H9 (cell line): ENCODE results near the gene TRIM44. TPM values are rescaled to one million over a fixed set of nuclear protein-coding genes. Genes with fewer than 3 reads are reported as not detected.

Source experiments
- DNase-seq: peaks from one replicate; pipeline ENCODE4 v3.0.0-alpha.2; 2017
- H2AFZ ChIP-seq: one replicate; pipeline ENCODE4 v1.6.1; 2013; ENCODE audit warnings: mild to moderate bottlenecking, low read length, control low read depth, moderate library complexity
- H2AK5ac ChIP-seq: 2 replicates; pipeline ENCODE4 v1.6.1; 2013; ENCODE audit warnings: low read length, control low read depth, mixed read lengths; ENCODE audit not compliant: insufficient read length
- H2BK120ac ChIP-seq: one replicate; pipeline ENCODE4 v1.6.1; 2013; ENCODE audit warnings: low read depth, mild to moderate bottlenecking, low read length, control low read depth, inconsistent platforms; ENCODE audit not compliant: poor library complexity, severe bottlenecking
- H2BK12ac ChIP-seq: 2 replicates; pipeline ENCODE4 v1.6.1; 2013; ENCODE audit warnings: low read length, control low read depth, mixed read lengths, low read depth; ENCODE audit not compliant: insufficient read length
- H2BK15ac ChIP-seq: 2 replicates; pipeline ENCODE4 v1.6.1; 2013; ENCODE audit warnings: low read depth, low read length, control low read depth
- H2BK20ac ChIP-seq: one replicate; pipeline ENCODE4 v1.6.1; 2013; ENCODE audit warnings: low read depth, mild to moderate bottlenecking, low read length, control low read depth, inconsistent platforms; ENCODE audit not compliant: poor library complexity, severe bottlenecking
- H2BK5ac ChIP-seq: 2 replicates; pipeline ENCODE4 v1.6.1; 2013; ENCODE audit warnings: low read length, control low read depth, mixed read lengths; ENCODE audit not compliant: insufficient read length
- H3K14ac ChIP-seq: 2 replicates; pipeline ENCODE4 v1.6.1; 2013; ENCODE audit warnings: low read length, control low read depth; ENCODE audit not compliant: insufficient read depth
- H3K18ac ChIP-seq: 2 replicates; pipeline ENCODE4 v1.6.1; 2013; ENCODE audit warnings: low read depth, mild to moderate bottlenecking, mixed read lengths, low read length, control low read depth; ENCODE audit not compliant: insufficient read length
- H3K23ac ChIP-seq: 2 replicates; pipeline ENCODE4 v1.6.1; 2013; ENCODE audit warnings: low read length, control low read depth, mixed read lengths, low read depth; ENCODE audit not compliant: insufficient read length
- H3K23me2 ChIP-seq: 2 replicates; pipeline ENCODE4 v1.6.1; 2013; ENCODE audit warnings: low read depth, mild to moderate bottlenecking, mixed read lengths, low read length, control low read depth; ENCODE audit not compliant: insufficient read length, poor library complexity, severe bottlenecking
- H3K27ac ChIP-seq: 2 replicates; pipeline ENCODE4 v1.5.1; 2013; ENCODE audit warnings: low read length, control low read depth, mixed read lengths, low read depth; ENCODE audit not compliant: insufficient read length
- H3K27me3 ChIP-seq: 2 replicates; pipeline ENCODE4 v1.6.1; 2013; ENCODE audit warnings: low read length, control low read depth, inconsistent platforms; ENCODE audit not compliant: insufficient read depth
- H3K4ac ChIP-seq: 2 replicates; pipeline ENCODE4 v1.6.1; 2013; ENCODE audit warnings: low read depth, mild to moderate bottlenecking, control low read depth, inconsistent platforms, low read length, moderate library complexity
- H3K4me1 ChIP-seq: 2 replicates; pipeline ENCODE4 v1.6.1; 2013; ENCODE audit warnings: low read length, control low read depth, inconsistent platforms; ENCODE audit not compliant: insufficient read depth
- H3K4me2 ChIP-seq: 2 replicates; pipeline ENCODE4 v1.6.1; 2013; ENCODE audit warnings: low read length, control low read depth, mixed read lengths; ENCODE audit not compliant: insufficient read length, insufficient read depth
- H3K56ac ChIP-seq: 2 replicates; pipeline ENCODE4 v1.6.1; 2013; ENCODE audit warnings: low read depth, mild to moderate bottlenecking, mixed read lengths, low read length, control low read depth; ENCODE audit not compliant: insufficient read length
- H3K79me1 ChIP-seq: 2 replicates; pipeline ENCODE4 v1.6.1; 2013; ENCODE audit warnings: low read depth, mild to moderate bottlenecking, moderate library complexity, low read length, control low read depth, inconsistent platforms; ENCODE audit not compliant: insufficient read depth, poor library complexity, severe bottlenecking
- H3K79me2 ChIP-seq: 2 replicates; pipeline ENCODE4 v1.6.1; 2013; ENCODE audit warnings: low read length, control low read depth, inconsistent platforms; ENCODE audit not compliant: insufficient read depth
- H3K9ac ChIP-seq: 2 replicates; pipeline ENCODE4 v1.6.1; 2013; ENCODE audit warnings: low read length, control low read depth, mixed read lengths; ENCODE audit not compliant: insufficient read length; ENCODE audit errors: extremely low read depth
- H3K9me3 ChIP-seq: one replicate; pipeline ENCODE4 v1.6.1; 2013; ENCODE audit warnings: low read depth, low read length, inconsistent platforms; ENCODE audit not compliant: control insufficient read depth
- H3T11ph ChIP-seq: one replicate; pipeline ENCODE4 v1.6.1; 2013; ENCODE audit warnings: mild to moderate bottlenecking, low read length, control low read depth, inconsistent platforms
- H4K20me1 ChIP-seq: one replicate; pipeline ENCODE4 v1.6.1; 2013; ENCODE audit not compliant: control insufficient read depth, insufficient read length, insufficient read depth
- H4K5ac ChIP-seq: 2 replicates; pipeline ENCODE4 v1.6.1; 2013; ENCODE audit warnings: low read depth, mild to moderate bottlenecking, mixed read lengths, low read length, control low read depth; ENCODE audit not compliant: insufficient read length
- H4K8ac ChIP-seq: replicated peaks from 2 replicates; pipeline ENCODE4 v1.6.1; 2013; ENCODE audit warnings: low read length, control low read depth, mixed read lengths, low read depth; ENCODE audit not compliant: insufficient read length
- H4K91ac ChIP-seq: 2 replicates; pipeline ENCODE4 v1.6.1; 2013; ENCODE audit warnings: low read depth, mild to moderate bottlenecking, moderate library complexity, mixed read lengths, low read length, control low read depth; ENCODE audit not compliant: insufficient read length
- H3K27ac Mint-ChIP-seq, 3 experiments: 2 replicates in 2 of 3; 3 replicates in 1 of 3; pipeline ENCODE4 v1.8.0; 2020 to 2021; ENCODE audit warnings: mixed read lengths in 3 of 3, mild to moderate bottlenecking in 1 of 3, moderate library complexity in 1 of 3
- H3K27me3 Mint-ChIP-seq: 2 replicates; pipeline ENCODE4 v1.8.0; 2021; ENCODE audit warnings: low read depth, mild to moderate bottlenecking, moderate library complexity, mixed read lengths
- H3K36me3 Mint-ChIP-seq, 3 experiments: 2 replicates in 2 of 3; 3 replicates in 1 of 3; pipeline ENCODE4 v1.8.0; 2020 to 2021; ENCODE audit warnings: low read depth in 3 of 3, mixed read lengths in 3 of 3; ENCODE audit not compliant: insufficient read depth in 1 of 3
- H3K4me1 Mint-ChIP-seq, 2 experiments: 2 replicates each; pipeline ENCODE4 v1.8.0; 2020; ENCODE audit warnings: mixed read lengths in 2 of 2
- H3K4me3 Mint-ChIP-seq, 2 experiments: 2 replicates in 1 of 2; 3 replicates in 1 of 2; pipeline ENCODE4 v1.8.0; 2020 to 2021; ENCODE audit warnings: mild to moderate bottlenecking in 2 of 2, mixed read lengths in 2 of 2, moderate library complexity in 1 of 2
- H3K9me3 Mint-ChIP-seq, 2 experiments: 2 replicates in 1 of 2; 3 replicates in 1 of 2; pipeline ENCODE4 v1.8.0; 2020; ENCODE audit warnings: mild to moderate bottlenecking in 2 of 2, mixed read lengths in 2 of 2, moderate library complexity in 1 of 2
- WGBS: extraction: QIAGEN DNeasy Blood & Tissue Kit; methylation state at CpG from one replicate; pipeline ENCODE4 v1.1.7; 2013; ENCODE audit warnings: missing lambda C conversion rate, low lambda C conversion rate, mixed read lengths; ENCODE audit not compliant: insufficient read length; ENCODE audit errors: extremely low coverage; 5-methylcytosine and 5-hydroxymethylcytosine counted together
- total RNA-seq: library from RNA; stranded (reverse); gene quantifications from 2 replicates; pipeline ENCODE4 v1.2.1, GENCODE V29; 2021
- TF ChIP-seq, protein P1 (sequence below): fragments of 200-600 bp; sonication (generic); conservative IDR thresholded peaks from 3 replicates; pipeline ENCODE4 v1.8.0; 2021; ENCODE audit warnings: antibody characterized with exemption, mild to moderate bottlenecking

TRIM44 gene
- total RNA-seq, 1 experiment from 2014 or later, result 37.7 TPM

DNA sequence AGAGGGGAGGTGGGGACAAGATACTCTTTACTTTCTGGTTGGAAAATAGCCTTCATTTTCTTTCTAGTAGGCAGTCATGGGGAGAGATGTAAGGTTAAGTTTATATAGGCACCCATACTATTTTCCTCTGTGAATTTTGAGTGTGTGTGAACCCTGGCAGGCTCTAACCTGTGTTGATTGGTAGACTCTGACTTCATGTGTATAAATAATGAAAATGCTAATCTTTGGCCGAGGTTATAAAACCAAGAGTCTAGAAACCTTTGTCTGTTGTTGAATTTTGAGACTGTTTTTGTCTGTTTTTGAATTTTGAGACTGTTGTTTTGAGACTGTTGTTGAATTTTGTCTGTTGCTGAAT lies 14.0 kb downstream of the TRIM44 start:
- H2BK12ac ChIP-seq, result no peak overlapping the region
- H3K18ac ChIP-seq, result no peak overlapping the region
- no peak overlapping the region for H2BK15ac ChIP-seq
- H4K5ac ChIP-seq, result no peak overlapping the region
- H3K23me2 ChIP-seq, result no peaks in the 10 kb centered on the region
- Mint-ChIP-seq H3K36me3 (no peaks in the 10 kb centered on the region), H3K27me3 (no peaks in the 10 kb centered on the region), H3K4me1 (peaks cover 5 to 10% of the 10 kb centered on the region in 2 experiments), H3K4me3 (no peak overlapping the region), H3K27ac (no peak overlapping the region), H3K9me3 (no peaks in the 10 kb centered on the region; a peak in 1 of 5 replicates)
- H3K4ac ChIP-seq, result no peak overlapping the region
- no peak overlapping the region for H2BK20ac ChIP-seq
- H3K79me2 ChIP-seq, result peaks cover 8% of the 10 kb centered on the region; the same call in 1 of the 2 replicates
- H3K9ac ChIP-seq, result no peak overlapping the region
- H3K56ac ChIP-seq, result no peak overlapping the region
- H3K27me3 ChIP-seq, result no peaks in the 10 kb centered on the region
- no peaks in the 10 kb centered on the region; the same call in 1 of the 2 replicates for H3K4me1 ChIP-seq
- H4K91ac ChIP-seq, result no peak overlapping the region
- TF ChIP-seq, protein P1, sequence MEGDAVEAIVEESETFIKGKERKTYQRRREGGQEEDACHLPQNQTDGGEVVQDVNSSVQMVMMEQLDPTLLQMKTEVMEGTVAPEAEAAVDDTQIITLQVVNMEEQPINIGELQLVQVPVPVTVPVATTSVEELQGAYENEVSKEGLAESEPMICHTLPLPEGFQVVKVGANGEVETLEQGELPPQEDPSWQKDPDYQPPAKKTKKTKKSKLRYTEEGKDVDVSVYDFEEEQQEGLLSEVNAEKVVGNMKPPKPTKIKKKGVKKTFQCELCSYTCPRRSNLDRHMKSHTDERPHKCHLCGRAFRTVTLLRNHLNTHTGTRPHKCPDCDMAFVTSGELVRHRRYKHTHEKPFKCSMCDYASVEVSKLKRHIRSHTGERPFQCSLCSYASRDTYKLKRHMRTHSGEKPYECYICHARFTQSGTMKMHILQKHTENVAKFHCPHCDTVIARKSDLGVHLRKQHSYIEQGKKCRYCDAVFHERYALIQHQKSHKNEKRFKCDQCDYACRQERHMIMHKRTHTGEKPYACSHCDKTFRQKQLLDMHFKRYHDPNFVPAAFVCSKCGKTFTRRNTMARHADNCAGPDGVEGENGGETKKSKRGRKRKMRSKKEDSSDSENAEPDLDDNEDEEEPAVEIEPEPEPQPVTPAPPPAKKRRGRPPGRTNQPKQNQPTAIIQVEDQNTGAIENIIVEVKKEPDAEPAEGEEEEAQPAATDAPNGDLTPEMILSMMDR, result no peak
- no peak overlapping the region for H2AK5ac ChIP-seq
- WGBS, result no CpG with 5 or more reads among the region's 1 CpG
- H3K9me3 ChIP-seq, result no peaks in the 10 kb centered on the region
- H3K14ac ChIP-seq, result no peak overlapping the region
- no peak overlapping the region for H3T11ph ChIP-seq
- H2BK120ac ChIP-seq, result no peak overlapping the region
- H2BK5ac ChIP-seq, result no peak overlapping the region
- no peaks in the 10 kb centered on the region for H4K20me1 ChIP-seq
- no peak overlapping the region for H4K8ac ChIP-seq
- no peak for DNase-seq
- peaks cover 7% of the 10 kb centered on the region for H3K79me1 ChIP-seq
- no peak overlapping the region for H3K27ac ChIP-seq
- H2AFZ ChIP-seq, result no peak overlapping the region
- no peak overlapping the region for H3K23ac ChIP-seq
- H3K4me2 ChIP-seq, result no peak overlapping the region
